HUDEP-2 (cell line): ENCODE results near the gene CYS1.
"Not testable (repeated sequence)": the region's sequence is repeated elsewhere in the genome, so short reads cannot be mapped to it uniquely, and the experiment has no call there.

Experiments
- DNase-seq, 76 experiments: peaks; one replicate each; lab custom pipeline; 2025; ENCODE audit not compliant: unreplicated experiment in 76 of 76; lab: John Stamatoyannopoulos, UW

Gene CYS1, protein sequence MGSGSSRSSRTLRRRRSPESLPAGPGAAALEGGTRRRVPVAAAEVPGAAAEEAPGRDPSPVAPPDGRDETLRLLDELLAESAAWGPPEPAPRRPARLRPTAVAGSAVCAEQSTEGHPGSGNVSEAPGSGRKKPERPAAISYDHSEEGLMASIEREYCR

DNA sequence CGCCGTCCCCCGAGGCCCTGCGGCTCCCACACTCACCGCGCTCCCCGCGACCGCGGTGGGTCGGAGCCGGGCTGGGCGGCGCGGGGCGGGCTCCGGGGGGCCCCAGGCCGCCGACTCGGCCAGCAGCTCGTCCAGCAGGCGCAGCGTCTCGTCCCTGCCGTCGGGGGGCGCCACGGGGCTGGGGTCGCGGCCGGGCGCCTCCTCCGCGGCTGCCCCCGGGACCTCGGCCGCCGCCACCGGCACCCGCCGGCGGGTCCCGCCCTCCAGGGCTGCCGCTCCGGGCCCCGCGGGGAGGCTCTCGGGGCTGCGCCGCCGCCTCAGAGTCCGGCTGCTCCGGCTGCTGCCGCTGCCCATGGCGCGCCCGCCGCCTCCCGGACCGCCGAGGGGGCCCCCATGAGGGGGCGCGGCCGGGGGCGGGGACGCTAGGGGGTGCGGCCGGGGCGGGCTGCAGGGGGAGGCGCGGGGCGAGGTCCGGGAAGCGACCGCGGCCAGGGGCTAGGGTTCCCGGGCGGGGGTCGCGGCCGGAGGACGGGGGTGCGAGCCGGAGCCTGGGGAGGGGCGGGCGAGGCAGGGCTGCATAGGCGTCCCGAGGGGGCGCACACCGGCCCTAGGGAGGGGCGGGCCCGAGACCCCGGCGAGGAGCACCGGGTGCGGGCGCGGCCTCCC lies at the start of gene CYS1:
CYS1 (minus strand) TSS at position 542 of the 666 bp plus-strand sequence; CDS start at position 354, 188 bp downstream.
- DNase-seq, result no peak

DNA sequence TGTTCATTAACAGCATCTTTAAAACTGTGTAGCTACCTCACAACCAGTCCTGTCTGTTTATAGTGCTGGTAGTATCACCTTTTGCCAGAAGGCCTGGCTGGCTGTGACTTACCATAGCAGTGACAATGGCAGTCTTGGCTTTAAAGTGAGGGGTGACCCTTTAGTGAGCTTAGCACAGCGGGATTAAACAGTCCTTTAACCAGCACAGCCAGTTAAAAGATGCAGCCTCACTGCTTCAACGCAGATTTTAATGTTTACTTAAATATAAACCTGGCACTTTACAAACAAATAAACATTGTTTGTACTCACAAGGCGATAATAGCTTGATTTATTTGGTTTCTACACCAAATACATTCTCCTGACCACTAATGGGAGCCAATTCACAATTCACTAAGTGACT lies 49.3 kb upstream of the CYS1 start:
- no peak for DNase-seq

DNA sequence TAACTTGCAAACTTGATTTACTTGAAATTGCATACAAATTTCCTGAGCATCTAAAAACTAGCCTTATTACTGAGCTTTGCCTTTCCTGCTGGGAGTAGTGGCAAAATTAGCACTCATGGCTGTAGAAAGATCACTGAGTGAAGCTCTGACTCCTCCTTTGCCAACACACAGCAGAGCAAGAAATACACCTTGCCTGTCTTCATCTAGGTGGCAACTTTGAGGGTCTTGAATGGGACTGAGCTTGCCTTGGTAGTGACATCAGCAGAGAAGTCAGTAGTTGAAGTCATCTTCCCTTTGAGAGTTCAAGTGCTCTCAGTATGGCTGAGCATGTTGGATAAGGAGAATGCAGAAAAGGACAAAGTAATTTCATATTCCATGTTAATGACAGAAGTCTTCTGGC lies 48.2 kb upstream of the CYS1 start:
- no peak for DNase-seq

DNA sequence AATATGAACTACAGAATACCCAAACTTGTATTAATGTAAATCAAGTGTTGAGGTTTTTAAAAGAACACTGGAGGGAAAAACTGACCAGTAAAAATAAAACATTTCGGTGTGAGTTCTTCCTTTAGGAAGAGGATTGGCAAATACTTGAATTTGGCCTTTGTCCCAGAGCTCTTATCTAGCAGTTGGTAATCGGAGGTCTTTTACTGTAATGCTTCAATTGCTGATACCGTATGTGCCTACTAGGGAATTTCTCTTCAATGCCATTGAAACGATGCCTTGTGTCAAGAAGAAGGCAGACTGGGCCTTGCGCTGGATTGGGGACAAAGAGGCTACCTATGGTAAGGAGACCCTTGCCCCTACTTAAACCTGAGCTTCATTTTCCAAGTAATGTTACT lies 46.4 kb upstream of the CYS1 start:
- peak in 19 of 76 experiments; percentile 10 to 65 (median 34) for DNase-seq

DNA sequence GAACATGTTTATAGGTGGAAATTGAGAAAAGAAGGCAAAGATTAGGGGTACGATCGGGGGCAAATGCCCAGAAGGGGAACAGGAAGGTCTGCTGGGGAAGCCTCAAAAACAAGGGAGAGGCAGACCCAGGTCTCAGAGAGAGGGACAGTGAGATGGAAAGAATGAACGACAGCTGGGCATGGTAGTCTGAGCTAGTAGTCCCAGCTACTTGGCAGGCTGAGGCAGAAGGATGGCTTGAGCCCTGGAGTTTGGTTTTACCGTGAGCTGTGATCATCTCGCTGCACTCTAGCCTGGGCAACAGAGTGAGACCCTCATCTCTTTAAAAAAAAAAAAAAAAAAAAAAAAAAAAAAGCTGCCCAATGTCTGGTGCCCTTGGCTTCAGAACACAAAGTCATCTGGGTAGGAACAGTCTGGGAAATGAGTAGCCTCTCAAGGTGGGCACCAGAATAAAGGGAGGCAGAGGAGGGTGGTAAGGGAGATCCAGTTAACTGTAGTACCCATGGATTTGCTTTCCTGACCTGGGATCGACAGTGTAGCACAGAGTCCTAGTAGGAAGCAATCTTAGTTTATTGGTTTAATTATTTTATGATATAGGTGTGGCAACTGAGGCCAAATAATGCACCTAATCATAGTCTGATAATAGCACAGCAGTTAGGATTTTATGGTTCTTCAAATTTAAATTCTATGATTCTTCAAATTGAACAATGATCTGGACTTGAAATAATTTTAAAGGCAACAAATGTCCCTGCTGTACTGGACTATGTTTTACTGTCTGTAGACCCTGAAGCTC lies 45.8 kb upstream of the CYS1 start:
- no peak for DNase-seq

DNA sequence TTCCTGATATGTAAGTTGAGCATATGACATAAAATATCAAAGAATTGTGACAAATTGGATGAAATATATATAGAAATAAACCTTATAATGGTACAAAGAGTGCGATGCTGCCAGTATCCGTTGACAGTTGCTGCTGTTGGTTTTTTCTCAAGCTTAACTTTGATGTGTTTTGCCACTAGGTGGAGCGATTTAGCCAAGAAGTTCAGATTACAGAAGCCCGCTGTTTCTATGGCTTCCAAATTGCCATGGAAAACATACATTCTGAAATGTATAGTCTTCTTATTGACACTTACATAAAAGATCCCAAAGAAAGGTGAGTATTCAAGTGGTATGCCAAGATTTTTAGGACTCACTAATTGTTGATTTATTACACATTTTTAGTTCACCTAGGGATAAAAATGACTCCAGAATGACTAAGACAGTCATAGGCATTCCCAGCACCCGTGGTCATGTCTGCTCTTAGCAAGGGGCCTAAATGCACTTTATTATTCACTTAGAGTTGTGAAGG lies 44.4 kb upstream of the CYS1 start:
- peak in 44 of 76 experiments; percentile 12 to 79 (median 53) for DNase-seq

DNA sequence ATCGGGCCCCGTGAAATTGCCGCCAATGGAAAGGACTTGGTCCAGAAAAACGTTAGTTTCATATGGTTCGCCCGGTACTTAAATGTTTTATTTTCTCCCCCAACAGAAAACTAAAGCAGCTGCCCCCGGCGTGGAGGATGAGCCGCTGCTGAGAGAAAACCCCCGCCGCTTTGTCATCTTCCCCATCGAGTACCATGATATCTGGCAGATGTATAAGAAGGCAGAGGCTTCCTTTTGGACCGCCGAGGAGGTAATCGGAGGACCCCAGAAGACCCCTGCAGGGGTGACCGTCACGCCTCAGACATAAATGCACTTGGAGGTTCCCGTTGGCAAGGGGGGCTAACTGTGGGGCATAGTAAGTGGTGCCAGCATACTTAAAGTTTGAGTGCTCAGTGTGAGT lies 43.1 kb upstream of the CYS1 start:
- DNase-seq, result peak in 1 of 76 experiments; percentile 11

DNA sequence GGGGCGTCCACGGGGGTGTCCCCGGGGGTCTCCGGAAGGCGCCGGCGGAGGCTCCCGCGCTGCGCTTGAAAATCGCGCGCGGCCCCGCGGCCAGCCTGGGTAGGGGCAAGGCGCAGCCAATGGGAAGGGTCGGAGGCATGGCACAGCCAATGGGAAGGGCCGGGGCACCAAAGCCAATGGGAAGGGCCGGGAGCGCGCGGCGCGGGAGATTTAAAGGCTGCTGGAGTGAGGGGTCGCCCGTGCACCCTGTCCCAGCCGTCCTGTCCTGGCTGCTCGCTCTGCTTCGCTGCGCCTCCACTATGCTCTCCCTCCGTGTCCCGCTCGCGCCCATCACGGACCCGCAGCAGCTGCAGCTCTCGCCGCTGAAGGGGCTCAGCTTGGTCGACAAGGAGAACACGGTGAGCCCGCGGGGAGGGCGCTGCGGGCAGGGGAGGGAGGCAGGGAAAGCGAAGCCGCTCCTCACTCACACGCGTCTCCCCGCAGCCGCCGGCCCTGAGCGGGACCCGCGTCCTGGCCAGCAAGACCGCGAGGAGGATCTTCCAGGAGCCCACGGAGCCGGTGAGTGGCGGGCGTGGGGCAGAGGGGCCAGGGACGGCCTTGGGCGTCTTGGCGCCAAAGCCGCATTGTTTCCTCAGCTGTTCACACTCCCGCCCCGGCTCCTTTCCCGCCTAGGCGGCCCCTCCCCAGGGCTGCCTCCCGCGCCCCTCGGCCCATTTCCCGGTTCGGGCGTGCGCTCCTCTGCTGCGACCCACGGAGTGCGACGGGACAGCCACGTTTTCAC lies 42.5 kb upstream of the CYS1 start, which contains the start of gene RRM2:
RRM2 (plus strand) TSS at position 240 of the 781 bp plus-strand sequence; CDS start at position 300, 60 bp downstream.
- peak; percentile 20 to 94 (median 91) for DNase-seq

DNA sequence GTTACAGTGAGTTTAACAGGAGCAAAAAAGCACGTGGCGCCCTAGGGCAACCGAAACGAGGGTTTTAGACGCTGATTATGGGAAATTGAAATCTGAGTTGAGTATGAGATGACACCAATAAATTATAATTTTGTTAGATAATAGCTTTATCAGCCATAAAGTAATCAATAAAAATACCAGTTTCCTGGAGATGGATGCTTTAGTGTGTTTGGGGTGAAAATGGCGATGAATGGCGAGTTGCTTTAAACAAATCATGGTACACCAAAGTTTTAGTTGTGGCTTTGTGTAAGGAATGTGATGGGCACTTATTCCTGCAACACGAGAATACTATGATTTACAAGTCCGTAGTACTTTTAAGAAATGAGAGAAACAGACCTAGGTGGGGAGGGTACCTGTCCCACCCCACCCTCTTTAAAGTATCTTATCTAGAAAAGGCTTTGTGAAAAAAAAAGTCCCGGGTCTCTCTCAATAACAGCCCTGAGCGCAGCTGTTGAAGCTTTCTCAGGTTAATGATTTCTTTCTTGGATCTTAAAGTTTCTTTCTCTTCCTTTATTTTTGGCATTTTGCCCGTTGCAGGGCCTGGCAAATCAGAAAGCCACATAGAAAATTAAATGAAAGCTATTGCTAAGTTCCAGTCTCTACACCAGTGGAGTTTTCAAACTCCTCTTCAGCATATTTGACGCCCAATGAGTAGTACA lies 40.8 kb upstream of the CYS1 start:
- peak in 25 of 76 experiments; percentile 7 to 62 (median 30) for DNase-seq

DNA sequence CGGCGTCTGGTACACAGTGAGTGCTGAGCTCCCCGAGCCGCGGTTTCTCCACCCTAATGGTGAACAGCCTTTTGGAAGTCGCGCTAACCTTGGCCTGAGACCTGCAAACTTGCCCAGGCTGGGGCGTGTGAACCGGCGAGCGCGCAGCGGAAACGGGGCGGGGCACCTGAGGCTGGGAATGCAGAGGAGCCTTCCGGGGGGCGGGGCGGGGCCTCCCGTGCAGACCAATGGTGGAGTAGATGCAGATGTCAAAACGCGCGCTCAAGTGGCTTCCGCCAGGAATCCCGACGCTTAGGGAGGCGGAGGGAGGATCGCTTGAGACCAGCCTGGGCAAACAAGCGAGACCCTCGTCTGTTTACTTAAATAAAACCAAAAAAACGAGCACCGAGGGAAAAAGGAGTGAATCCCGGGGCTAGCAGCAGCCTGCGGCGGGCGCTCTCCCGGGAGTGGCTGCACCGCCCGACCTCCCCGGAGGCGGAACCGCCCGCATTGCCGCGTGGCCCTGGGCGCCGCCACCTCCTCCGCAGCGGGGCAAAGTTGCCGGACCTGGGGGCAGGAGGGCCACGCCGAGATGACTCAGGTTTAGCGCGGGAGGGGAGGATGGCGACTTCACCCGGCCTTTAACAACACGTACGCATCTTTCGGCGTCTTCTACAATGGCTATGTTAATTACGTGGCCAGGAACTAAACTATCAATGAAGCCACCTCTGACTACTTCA lies 40.1 kb upstream of the CYS1 start:
- peak in 75 of 76 experiments; percentile 38 to 98 (median 94) for DNase-seq

DNA sequence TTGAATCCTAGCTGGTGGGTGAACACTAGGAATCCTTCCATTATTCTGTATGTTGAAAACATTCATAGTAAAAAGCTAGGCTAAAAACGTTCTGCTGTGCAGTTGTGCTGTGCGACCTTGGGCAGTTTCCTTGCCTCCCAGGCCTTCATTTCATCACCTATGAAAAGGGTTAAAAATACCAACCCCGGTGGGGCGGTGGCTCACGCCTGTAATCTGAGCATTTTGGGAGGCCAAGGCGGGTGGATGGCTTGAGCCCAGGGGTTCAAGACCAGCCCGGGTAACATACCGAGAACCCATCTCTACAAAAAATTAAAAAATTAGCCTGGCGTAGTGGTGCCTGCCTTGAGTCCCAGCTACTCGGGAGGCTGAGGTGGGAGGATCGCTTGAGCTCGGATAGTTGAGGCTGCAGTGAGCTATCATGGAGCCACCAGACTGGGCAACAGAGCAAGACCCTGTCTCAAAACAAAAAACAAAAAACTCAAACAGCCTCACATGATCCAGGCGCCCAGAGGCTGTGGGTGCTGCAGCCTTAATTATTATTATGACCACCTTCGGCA lies 39.5 kb upstream of the CYS1 start:
- DNase-seq, result no peak

DNA sequence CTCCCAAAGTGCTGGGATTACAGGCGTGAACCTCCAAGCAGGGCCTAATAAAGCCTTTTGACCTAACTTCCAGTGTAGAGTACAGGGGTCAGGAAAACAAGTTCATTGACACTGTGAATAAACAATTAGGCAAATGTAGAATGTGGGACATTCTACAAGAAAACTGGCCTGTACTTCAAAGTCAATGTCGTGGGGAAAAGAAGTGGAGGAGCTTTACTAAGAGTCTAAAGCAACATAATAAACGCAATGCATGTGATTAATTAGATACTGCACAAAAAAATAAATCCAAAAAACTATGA lies 38.8 kb upstream of the CYS1 start:
- no peak for DNase-seq

DNA sequence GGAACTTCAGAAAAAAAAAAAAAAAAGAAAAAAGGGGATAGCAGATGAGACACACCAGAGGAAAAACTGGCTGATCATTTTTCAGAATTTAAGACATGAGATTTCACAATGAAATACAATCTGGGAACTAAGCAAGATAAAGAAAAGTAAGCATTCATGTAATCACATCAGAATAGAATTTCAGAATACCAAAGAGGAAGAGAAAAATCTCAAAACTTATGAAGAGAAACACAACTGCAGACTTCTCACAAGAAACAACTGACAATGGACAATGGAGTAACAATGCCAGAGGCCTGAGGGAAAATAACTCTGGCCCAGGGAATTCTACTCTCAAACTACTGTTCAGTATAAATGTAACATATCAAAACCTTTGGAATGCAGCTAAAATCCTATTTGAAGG lies 29.1 kb upstream of the CYS1 start:
- no peak for DNase-seq

DNA sequence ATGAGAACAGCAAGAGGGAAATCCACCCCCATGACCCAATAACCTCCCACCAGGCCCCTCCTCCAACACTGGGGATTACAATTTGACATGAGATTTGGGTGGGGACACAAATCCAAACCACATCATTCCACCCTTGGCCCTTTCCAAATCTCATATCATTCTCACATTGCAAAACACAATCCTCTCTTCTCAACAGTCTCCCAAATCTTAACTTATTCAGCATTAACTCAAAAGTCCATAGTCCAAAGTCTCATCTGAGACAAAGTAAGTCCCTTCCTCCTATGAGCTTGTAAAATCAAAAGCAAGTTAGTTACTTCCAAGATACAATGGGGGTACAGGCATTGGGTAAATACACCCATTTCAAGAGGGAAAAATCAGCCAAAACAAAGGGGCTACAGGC lies 24.7 kb upstream of the CYS1 start:
- DNase-seq, result not testable (repeated sequence)

DNA sequence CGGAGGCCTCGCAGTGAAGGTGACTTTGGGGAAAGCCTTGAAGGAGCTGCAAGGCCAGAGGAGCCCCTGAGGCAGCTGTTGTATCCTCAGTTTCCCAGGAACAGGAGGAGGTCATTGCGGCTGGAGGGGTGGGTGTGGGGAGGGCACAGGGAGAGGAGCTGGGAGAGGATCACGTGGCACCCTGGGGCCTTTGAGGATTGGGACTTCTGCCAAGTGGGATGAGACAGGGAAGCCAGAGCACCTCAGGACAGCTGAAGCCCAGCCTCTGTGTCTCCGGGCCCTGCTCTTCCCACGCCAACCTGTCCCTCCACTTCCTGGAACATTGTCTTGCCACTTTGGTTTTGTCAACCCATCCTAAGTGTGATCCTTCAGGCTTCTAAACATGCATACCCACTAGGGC lies 23.0 kb upstream of the CYS1 start:
- DNase-seq, result no peak

DNA sequence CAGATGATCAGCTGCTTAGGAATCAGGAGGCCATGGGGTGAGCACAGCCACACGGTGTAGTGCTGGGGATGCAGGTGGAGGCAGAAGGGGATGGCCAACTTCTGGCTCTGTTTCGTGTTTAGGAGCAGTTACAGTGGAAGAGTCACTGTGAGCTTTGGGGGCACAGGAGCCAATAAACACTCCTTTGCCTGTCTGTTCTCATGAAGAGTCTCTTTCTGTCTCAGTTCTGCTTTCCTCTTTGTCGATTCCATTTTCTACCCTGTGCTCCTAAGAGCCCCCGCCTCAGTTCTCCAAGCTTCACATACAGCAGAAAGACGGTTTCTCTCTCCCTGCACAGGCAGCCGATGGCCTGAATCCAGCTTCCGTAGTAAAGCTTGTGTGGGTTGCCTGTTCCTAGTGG lies 21.3 kb upstream of the CYS1 start:
- no peak for DNase-seq

DNA sequence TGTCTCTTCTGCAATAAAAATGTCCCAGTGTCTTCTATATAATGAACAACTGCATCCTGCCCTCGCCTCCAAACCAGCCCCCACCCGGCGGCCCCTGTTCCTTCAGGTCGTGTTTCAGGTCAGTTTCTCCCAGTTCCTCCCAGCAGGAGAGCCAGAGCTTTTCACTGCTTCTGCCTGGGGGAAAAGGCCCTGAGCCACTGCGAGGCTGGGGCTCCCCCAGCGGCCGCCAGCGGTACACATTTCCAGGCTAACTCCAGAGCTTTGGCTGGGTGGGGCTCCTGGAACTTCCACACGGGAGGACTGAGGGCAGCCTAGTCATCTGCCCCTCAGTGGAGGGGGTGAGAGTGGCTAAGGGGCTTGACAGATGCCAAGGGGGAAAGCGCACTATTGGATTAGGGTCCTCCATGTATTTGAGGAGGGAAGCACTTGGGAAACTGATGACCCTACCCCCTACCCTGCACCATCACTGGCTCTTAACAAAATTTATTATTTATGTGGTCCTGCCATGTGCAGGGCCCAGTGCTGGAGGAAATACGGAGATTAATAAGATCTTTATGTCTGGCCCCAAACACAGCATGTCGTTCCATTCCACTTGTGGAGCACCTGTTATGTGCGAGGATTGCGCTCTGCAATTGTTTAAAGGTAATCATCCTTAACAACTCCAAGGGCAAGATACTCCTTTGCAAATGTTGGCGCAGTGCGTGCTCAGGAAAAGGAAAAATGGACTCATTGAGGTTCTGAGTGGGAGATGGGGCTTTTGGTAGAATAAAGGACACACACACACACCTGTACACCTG lies 17.3 kb upstream of the CYS1 start:
- peak in 40 of 76 experiments; percentile 1 to 52 (median 22) for DNase-seq

DNA sequence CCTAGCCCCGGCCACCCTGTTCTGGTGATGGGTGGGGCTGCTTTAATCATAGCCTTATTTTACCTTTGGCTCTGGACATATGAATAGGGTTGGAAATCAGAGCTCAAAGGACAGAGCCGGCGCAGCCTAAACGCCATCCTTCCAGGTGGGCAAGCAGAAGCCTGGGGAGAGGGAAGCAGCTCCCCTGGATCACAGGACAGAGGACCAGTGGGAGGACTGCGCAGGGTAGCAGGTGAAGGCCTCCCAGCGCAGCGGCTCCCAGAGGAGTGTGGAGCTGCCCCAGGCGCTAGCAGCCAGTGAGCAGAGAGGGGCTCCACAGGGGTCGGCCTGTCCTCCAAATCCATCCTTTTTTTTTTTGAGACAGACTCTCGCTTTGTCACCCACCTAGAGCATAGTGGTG lies 16.4 kb upstream of the CYS1 start:
- DNase-seq, result no peak
